WI38 (cell line): ENCODE measurements around the gene NDN.

Source experiments
- H3K4me3 ChIP-seq: 2 replicates; pipeline ENCODE4 v1.5.1; 2011; ENCODE audit warnings: low read depth, mild to moderate bottlenecking, control low read depth, low read length
- TF ChIP-seq, protein P1 (sequence below): IDR thresholded peaks from 2 replicates; pipeline ENCODE4 v1.5.1; 2012; ENCODE audit warnings: low read depth, mild to moderate bottlenecking, control low read depth, low read length

Gene NDN

DNA sequence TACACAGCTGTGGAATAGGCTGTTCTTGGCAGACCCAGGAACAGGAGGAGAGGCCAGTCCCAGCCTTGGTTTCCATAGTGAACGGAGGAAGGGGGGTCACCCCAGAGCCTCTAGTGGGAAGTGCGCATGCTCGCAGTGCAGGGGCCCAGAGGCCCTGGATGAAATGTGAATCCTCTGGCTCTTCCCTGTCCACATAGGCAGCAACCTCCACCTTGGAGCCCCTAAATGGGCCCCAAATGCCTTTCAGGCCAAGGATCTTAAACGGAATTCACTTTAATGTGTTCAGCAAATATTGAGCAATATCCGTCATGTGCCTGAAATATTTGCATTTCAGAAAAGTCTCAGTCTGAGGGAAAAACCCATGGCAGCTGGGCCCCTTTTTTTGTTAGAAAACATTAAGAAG is 3.3 kb upstream of the NDN start:
- no peak overlapping the region for H3K4me3 ChIP-seq
- TF ChIP-seq, protein P1, sequence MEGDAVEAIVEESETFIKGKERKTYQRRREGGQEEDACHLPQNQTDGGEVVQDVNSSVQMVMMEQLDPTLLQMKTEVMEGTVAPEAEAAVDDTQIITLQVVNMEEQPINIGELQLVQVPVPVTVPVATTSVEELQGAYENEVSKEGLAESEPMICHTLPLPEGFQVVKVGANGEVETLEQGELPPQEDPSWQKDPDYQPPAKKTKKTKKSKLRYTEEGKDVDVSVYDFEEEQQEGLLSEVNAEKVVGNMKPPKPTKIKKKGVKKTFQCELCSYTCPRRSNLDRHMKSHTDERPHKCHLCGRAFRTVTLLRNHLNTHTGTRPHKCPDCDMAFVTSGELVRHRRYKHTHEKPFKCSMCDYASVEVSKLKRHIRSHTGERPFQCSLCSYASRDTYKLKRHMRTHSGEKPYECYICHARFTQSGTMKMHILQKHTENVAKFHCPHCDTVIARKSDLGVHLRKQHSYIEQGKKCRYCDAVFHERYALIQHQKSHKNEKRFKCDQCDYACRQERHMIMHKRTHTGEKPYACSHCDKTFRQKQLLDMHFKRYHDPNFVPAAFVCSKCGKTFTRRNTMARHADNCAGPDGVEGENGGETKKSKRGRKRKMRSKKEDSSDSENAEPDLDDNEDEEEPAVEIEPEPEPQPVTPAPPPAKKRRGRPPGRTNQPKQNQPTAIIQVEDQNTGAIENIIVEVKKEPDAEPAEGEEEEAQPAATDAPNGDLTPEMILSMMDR: no peak

DNA sequence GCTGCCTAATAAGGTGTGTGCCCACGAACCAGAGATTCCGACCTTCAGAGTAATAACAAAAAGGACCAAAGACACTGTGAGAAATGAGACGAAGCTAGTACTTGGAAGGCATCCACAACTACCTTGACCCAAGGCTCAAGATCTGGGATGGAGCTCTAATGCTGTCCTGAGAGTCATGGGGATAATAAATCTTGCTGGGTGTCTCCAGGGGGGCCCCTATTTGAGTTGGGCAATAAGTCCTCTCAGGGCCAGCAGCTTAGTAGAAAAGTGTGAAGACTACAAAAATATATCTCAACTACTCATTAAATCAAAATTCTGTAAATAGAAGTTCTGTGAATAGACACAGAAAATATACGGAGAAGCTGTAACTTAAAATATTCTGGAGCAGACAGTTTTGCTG is 2.9 kb upstream of the NDN start:
- no peak overlapping the region for H3K4me3 ChIP-seq
- TF ChIP-seq, protein P1: no peak

DNA sequence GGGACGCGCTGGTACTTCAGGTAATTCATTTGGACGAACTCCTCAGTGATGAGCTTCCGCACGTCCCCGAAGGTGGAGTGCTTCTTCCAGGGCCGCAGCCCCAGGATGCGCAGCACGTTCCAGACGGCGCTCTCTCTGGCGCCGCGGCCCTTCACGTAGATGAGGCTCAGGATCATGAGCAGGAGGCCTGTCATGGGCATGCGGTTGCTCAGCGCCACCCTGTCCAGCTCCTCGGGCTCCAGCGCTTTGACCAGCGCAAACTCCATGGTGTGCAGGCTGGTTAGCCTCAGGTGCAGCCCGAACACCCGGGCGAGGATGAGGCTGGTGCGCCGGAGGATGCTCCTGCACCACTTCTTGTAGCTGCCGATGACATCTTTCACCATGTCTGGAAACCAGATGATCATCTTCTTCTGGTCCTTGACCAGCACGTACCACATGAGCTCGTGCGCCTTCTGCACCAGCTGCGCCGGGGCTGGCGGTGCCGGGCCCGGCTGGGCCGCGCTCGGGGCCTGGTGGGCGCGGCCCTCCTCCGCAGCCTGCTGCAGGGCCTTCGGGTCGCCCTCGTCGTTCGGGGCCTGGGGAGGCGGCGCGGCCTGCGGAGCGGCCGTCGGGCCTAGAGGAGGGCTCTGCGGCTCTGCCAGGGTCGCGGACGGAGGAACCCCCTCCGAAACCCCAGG is 501 bp downstream of the NDN start:
- TF ChIP-seq, protein P1: no peak

DNA sequence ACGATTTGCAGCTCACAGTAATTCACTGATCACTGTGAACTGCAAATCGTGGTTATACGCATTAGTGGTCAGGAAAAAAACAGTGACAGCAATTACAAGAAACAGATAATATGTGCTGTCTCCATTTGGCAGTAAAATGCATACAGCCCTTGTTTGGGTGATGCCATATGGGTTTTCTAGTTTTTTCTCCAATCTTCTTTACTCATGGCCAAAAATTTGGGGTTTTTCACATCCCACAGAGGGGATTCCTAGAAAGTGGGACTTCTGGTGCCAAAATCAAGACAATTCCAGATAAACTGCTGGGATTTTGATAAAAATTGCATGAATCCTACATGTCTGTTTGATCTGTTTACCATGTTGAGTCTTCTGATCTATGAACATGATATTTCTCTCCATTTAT is 15.6 kb downstream of the NDN start:
- TF ChIP-seq, protein P1: no peak
- no peak overlapping the region for H3K4me3 ChIP-seq

More for the DNA sequence above, 501 bp downstream of the NDN start:
- peak overlapping the region; percentile 1; the same call in 1 of the 2 replicates for H3K4me3 ChIP-seq

DNA sequence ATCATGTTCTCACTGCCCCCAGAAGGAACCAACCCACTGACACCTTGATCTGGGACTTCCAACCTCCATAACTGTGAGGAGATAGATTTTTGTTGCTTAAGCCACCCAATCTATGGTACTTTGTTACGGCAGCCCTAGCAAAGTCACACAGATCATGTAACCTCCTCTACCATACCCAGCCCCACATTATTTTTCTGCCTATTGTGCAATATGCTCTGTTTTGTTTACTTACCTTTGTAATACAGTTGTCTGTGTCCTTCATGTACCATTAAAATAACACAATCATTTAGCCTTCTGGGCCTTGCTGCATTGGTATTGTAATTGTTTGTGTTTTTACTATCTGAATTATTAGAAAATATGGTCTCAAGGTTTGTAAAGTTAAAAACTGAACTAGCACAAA is 16.1 kb downstream of the NDN start:
- TF ChIP-seq, protein P1: no peak
- no peak overlapping the region for H3K4me3 ChIP-seq

DNA sequence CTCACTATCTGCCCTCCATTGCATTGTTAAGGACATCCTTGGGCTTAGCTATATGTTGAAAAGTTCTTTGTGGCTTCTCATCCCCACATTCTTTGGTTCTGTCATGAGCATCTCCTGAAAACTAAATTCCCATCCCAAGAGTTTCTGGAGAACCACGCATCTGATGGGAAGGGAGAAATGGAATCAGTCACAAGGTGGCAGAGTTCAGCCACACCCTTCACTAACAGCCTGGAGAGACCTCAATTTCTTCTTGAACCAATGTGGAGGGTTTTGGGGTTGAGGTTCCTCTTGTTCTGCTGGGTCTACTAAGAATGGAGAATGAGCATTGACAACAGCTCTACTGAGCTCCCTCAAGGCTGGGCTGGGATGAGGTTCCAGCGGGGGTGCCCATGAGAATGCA is 23.9 kb downstream of the NDN start:
- H3K4me3 ChIP-seq: no peak overlapping the region
- TF ChIP-seq, protein P1: no peak

DNA sequence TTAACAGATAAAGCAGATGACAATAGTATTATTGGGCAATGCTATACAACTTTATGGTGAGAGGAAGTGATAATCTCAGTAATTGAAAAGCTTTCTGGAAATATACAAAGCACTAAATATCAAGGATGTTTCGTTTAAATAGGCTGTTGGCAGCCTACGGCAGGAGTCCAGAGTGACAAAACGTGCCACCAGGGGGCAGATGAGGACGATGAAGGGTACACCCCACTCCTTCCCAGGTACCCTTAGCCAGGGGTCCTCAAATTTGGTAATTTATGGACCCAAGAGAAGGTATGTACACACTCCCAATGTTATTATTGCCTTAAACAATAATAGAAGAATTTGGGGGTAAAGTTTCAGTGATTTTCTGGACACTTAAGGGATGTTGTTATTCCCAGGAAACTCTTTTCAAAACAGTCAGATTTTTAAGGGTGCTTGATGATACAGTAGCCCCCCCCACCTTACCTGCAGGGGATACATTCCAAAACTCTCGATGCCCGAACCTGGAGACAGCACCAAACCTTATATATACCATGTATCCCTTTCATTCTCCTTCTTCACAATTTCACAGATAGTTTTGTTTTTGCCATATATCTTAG is 38.1 kb downstream of the NDN start:
- TF ChIP-seq, protein P1: no peak
- no peak overlapping the region for H3K4me3 ChIP-seq
